Middle frontal gyrus (tissue), 1 donor: ENCODE data around the gene TMEM43.
A peak's percentile ranks its signal among the peaks of the same experiment; 100 is the strongest.
"Not testable (repeated sequence)": the region's sequence is repeated elsewhere in the genome, so short reads cannot be mapped to it uniquely, and the experiment has no call there.

Experiments
- DNase-seq: peaks from one replicate; pipeline ENCODE4 v3.0.0-alpha.2; 2015; ENCODE audit warnings: low spot score; ENCODE audit errors: extremely low spot score

Gene TMEM43, protein sequence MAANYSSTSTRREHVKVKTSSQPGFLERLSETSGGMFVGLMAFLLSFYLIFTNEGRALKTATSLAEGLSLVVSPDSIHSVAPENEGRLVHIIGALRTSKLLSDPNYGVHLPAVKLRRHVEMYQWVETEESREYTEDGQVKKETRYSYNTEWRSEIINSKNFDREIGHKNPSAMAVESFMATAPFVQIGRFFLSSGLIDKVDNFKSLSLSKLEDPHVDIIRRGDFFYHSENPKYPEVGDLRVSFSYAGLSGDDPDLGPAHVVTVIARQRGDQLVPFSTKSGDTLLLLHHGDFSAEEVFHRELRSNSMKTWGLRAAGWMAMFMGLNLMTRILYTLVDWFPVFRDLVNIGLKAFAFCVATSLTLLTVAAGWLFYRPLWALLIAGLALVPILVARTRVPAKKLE

DNA sequence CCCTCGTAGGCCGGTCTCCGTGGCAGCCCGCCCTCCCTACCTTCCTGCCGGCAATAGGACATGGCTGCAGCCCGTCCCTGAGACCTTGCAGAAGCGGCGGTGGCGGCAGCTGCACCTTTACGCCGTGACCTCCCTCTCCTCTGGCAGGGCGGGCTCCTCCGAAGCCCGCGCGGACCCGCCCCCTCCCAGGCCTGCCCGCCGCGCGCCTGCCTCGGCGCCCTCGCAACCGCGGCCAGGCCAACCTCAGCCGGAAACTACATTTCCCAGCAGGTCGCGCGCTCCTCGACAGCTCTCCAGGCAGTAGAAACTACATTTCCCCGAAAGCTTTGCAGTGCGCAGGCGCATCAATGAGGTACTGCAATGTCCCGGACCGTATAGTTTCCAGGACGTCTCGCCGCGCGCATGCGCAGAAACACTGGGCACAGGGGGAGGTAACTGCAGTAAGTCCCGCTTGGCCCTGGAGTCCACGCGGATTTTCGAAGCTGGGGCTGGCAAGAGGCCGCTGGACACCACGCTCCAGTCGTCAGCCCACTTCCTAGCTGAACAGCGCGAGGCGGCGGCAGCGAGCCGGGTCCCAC, at the start of gene TMEM43, which contains the start of gene CHCHD4:
Gene TMEM43, plus strand, starts transcription at position 438 of the 578 bp plus-strand sequence. CDS start 142 bp downstream, outside the sequence.
Gene CHCHD4, minus strand, starts transcription at position 256 of the 578 bp plus-strand sequence. Its CDS starts 194 bp downstream, at position 62.
- peak; percentile 99 for DNase-seq

DNA sequence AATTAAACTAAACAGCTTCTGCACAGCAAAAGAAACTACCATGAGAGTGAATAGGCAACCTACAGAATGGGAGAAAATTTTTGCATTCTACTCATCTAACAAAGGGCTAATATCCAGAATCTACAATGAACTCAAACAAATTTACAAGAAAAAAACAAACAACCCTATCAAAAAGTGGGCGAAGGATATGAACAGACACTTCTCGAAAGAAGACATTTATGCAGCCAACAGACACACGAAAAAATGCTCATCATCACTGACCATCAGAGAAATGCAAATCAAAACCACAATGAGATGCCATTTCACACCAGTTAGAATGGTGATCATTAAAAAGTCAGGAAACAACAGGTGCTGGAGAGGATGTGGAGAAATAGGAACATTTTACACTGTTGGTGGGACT, 49.6 kb upstream of the TMEM43 start:
- not testable (repeated sequence) for DNase-seq

DNA sequence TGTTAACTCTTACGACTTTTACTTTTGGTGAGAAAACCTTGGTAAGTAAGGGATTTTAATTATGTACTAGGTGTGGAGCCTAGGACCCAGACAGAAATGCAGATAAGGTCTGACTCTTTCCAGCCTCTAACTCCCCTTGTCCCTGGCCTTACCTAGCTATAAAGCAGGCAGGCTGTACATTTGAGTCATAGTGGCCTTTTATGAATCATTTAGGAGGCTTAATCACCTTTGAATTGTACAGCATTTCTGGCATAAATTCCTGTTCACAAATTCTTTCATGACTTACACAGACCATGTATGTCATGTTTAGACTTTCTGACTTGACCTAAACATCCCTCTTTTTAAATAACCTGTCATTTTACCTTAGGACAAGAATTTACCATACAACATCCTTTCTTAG, 47.5 kb upstream of the TMEM43 start:
- DNase-seq = no peak

DNA sequence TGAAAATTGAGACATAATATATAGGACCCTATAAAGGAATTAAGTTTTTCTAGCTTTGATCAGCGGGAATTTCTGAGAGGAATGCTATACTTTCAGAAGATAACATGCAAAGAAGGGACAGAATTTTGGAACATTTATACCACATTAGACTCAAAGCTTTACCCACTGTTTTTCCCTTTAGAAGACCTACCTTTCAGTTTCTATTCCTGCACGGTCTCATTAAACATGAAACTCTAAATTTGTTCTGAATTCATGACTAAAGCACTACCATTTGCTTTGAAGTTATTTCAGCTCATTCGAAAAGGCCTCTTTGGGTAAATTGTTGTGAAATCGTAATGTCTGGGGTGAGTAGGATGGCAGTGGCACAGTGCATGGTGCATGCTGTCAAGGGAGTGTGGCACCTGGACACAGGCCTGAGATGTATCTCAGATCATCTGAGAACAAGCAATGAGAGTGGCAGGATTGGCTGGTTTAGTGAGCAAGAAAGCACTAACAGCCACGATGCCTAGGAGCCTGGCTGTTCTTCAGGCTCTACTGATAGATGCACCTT, 42.7 kb upstream of the TMEM43 start:
- DNase-seq = no peak

DNA sequence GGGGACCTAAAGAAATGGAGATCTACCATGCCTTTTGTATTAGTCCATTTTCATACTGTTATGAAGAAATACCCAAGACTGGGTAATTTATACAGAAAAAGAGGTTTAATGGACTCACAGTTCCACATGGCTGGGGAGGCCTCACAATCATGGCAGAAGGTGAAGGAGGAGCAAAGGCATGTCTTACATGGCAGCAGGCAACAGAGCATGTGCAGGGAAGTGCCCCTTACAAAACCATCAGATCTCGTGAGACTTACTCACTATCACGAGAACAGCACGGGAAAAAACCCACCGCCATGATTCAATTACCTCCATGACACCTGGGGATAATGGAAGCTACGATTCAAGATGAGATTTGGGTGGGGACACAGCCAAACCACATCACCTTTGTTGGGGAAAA, 37.4 kb upstream of the TMEM43 start:
- DNase-seq = not testable (repeated sequence)

DNA sequence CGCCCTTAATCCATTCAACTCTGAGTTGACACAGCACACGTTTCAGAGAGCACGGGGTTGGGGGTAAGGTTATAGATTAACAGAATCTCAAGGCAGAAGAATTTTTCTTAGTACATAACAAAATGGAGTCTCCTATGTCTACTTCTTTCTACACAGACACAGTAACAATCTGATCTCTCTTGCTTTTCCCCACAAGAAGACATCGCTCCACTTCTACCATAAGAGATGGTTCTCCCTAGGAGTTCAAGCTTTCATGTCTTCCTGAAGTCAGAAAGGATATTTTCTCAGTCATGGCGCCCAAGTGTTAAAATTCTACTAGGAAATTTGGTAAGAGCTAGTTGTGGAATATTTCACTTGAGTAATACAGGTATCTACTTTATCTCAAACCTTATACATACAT, 32.9 kb upstream of the TMEM43 start:
- DNase-seq = not testable (repeated sequence)

DNA sequence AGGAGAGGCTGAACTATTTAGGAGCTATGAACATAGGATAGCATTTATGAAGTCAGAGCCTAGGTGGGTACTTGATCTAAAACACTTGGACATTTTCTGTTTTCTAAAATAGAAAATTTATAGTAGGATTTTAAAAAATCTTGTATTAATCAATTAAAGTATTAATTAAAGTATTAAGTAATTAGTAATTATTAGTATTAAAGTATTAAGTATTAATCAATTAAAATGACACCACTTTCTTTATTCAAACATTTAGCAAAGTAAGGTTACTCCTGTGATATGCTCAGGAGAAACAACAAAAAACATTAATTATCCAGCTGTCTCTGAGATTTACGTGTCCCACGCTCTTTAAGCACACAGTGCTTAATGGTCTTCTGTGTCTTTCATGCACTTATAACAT, 32.4 kb upstream of the TMEM43 start:
- no peak for DNase-seq

DNA sequence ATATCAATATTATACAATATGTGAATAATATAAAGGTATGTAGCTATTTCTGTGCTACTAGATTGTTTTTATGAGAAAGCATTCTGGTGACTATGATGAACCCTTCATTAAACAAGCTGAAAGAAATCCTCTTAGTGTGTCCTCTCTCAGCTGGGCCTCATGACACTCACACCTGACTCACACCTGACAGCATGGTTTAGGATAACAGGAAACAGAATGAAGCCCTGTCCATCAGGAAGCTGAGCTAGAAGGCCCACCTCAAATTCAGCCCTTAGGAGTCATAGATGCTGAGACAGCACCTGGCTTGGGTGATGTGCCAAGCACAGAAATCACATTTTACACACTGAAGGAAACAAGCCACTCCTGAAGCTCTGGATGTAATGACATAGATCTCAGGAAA, 31.0 kb upstream of the TMEM43 start:
- no peak for DNase-seq

DNA sequence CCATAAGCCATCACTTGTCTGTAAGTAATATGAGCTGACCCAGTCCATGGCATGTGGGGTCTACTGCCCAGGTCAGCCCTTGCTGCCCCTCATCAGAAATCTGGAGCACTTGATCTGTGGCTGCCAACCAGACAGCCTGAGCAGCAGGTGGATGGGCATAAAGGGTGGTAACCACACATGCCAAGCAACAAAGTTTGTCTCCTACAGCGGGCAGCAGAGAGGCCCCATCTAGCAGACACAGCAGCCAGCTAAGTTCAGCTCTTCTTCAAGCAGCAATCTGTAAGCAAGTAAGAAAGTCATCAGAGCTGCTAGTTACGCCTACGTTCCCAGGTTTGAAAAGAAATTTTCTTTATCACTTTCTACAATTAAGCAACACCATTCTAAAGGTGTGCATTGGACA, 28.1 kb upstream of the TMEM43 start:
- DNase-seq = no peak

DNA sequence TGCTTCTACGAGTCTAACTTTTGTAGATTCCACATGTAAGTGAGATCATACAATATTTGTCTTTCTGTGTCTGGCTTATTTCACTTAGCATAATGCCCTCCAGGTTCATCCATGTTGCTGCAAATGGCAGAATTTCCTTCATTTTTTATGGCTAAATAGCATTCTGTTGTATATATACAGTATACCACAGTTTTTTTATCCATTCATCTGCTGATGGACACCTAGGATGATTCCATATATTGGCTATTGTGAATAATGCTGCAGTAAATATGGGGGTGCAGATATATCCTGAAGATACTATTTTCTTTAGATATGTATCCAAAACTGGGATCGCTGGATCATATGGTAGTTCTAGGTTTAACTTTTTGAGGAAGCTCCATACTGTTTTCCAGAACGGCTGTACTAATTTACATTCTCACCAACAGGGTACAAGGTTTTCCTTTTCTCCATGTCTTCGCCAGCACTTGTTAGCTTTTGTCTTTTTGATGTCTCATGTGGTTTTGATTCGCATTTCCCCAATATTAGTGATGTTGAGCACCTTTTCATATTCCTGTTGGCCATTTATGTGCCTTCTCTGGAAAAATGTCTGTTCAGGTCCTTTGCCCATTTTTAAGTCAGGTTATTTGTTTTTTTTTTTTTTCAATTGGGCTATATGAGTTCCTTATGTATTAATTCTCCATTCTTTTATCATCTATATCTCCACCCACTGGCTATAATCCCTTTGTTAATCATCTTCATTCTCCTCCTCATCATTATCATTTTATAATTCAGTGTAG, 27.0 kb upstream of the TMEM43 start:
- DNase-seq = no peak

DNA sequence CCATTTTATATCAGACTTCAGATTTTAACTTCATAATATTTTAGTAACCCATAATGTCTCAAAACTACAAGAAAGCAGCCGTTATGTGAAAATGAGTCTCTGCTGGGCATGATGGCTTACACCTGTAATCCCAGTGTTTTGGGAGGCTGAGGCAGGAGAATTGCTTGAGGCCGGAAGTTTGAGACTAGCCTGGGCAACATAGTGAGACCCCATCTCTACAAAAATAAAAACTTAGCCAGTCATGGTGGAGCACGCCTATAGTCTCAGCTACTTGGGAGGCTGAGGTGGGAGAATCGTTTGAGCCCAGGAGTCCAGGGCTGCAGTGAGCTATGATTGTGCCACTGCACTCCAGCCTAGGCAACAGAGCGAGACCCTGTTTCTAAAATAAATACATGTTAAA, 15.0 kb upstream of the TMEM43 start:
- DNase-seq = not testable (repeated sequence)

DNA sequence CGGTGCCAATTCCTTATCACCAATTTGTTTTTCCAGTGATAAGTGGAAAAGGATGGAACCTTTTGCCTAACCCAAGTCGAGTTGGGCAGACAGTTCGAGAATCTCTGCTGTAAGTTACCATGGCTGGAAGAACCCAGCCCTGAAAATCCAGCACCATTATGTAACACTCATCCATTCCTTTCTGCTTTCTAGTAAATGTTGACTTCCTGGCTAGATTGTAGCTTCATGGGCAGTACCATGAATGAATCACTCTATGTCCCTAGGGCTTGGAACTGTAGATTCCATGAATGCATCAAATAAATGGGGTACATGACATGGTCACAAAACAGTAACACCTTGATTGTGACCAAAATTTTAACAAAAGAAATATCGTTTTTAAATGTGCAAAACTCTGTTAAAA, 14.2 kb upstream of the TMEM43 start:
- no peak for DNase-seq

DNA sequence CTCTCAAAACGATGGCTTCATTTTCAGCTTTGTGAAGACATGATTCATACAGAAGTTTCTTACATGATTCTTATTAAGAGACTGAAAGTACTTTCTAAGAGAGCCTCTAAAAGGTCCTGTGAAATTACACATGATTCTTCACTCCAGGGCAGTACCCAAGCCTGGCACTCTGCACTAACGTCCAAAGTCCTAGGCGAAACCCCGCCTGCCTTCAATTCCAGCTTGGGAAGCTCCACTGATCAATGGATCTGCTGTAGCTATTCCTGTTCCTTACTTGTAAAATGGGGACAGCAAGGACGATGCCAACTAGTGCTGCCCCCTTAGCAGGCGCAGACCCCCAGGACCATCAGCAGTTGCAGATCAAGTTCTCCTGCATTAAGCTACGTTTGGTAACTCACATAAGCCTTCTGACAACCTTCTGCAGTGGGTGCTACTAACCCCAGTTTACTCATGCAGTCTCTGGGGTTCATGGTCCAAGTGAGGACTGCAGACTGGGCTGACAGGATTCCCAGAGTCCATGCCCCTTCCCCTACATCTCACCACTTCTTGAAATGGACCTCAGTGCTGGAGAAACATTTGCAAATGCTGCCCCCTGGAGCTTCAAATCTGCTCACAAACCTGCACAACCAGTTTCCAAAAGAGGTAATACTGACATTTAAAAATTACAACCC, 10.8 kb upstream of the TMEM43 start:
- no peak for DNase-seq

DNA sequence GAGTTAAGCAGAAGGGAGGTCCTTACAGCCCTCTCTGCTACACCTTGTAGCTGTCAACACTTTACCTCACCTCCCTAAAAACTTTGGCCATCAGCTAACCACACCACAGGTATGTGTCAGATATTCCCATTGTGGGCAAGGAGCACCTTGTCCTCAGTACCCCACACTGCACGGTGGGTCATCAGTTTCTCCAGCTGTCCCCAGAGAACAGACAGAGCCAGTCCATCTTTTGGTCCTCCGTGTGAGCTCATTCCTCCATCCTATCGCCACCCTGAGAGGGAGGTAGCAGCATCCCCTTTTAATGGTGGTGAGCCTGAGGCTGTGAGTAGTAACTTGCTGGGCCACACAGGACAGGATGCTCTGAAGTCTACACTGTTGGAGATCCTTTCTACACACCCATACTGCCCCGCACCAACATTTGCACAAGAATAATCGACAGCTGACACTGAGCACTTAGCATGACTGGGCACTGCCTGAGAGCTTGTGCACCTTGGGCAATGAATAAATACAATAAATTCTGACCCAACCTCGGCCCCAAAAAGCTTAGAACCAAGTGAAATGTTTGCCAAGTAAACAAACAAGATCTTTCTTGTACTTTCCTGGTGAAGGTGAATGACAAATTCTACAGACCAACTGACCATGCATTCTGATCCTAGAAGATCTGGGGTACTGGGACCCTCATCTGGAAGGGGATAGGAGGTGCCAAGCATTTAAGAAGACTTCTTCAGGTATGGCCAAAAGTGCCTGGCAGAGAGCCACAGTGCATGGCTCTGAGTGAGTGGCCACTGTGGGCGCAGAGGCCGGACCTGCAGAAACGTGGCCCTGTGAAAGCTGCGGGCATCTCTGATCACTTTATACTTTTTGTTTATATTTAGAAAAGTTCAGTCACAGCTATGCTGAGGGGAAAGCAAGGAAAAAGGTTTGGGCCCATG, 7.1 kb upstream of the TMEM43 start:
- no peak for DNase-seq

DNA sequence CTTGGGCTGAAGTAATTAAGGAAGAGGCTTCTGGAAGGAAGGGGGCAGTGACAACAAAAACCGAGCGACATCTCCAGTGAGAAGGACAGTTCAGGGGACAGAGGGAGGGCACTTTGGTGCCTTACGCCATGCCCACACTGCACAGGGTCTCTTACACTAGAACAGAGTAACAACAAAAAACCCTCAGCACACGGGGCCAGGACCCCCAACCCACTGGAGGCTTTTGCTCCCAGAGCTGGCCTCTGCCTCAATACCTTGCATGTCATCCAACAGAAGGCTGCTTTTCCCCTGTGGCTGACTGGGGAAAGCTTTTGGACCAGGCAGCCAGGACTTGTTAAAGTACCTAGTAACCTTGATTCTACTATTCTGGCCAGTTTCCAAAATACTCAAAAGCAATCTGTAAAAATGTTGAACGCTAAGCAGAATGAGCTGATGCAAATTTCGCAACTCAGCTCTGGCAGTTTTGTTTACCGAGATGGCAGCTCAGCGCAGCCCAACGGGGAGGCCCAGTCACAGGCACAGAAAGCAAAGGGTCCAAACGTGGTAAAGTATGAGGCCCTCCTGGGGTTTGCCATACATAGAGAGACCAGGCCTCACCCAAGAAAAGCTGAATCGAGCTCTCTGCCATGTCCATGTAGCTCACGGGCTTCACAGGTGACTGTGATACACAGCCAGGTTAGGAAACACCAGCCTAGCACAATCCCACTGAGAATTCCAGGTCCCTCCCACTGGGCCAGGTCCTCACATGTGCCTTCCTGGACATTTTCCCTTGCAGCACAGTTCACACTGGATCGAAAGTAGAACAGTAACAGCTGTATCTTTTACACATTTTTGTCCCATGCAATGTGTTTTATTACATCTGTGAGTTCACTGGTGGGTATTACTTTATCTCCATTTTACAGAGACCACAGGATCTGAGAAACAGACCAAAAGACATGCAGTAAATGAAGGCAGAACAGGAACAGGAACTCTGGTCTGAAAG, 6.2 kb upstream of the TMEM43 start:
- DNase-seq = no peak

DNA sequence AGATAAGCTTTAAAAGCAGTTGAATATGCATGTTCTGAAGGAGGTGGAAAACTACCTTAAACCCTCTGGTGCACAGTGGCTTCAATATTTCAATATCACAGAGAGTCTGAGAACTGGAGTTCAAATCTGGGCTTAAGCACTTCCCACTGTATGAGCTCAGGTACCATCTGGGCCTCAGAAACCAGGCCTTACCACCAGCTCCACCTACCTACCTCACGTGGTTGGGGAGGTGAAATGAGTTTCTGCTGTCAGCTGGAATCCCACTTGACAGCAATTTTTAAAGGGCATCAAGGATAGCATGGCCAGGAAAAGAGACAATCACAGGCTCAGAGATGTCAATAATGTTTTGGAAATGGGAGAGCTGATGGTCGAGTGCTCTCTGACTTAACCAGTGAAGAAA, 5.2 kb upstream of the TMEM43 start:
- no peak for DNase-seq

DNA sequence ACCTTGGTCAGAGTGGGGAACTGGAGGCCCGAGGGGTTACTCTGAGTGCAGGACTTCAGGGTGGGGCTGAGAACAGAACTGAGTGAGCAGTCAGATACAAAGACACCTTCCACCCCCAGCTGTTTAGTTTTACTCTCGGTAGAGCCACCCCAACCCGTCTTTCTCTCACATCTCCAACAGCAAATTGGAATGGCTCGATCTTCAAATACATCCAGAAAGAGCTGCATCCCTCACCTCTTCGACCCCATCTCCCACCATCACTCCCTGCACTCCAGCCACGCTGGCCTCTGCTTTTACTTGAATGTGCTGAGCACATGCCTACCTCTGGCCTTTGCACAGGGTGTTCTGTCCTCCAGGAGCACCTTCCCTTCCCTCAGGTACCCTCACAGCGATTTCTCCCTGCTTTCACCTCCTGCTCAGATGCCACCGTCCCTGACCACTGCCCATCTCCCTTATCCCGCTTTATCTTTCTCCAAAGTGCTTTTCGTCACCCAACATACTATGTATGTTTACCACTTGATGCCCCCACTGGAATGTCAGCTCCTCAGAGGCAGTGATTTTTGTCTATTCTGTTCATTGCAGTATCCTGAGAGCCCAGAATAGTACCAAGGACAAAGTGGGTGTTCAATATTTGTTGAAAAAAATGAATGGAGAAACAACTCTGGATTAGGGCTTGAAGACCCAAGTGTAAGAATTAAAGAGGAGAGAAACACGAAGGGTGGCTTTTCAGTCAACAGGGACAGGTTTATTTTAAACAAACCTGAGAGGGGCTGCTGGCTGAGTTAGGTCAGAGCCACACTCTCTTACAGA, 4.5 kb upstream of the TMEM43 start:
- DNase-seq = no peak

DNA sequence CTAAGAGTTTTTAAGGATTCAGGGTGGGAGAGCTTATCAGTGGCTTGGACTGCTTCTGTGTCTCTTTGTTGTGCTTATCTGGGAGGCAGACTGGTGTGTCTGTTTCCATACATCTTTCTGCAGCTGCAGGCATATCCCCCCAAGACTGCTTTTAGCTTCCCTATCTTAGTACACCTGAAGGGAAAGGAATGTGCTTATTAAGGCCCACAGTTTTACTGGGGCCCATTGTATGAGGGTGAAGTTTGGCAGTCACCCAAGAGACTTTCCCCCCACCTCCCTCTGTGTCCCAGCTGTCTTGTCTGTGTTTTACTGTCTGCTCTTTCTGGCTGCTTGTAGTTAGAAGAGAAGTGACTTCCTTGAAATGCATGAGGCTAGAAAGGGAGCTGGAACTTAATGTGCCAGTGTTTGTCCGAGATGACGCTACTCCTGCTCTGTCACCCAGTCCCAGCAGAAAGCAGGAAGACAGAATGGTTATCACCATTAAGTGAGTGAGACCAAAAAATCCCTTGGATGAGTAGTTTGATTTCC, 3.9 kb upstream of the TMEM43 start:
- not testable (repeated sequence) for DNase-seq
